ENCODE measurements around the gene MRPL38. TPM values are rescaled to one million over a fixed set of nuclear protein-coding genes. Genes with fewer than 3 reads are reported as not detected.
A peak's percentile ranks its signal among the peaks of the same experiment; 100 is the strongest.

Gene MRPL38
- total RNA-seq, 1 donor = 36.6 TPM

GRCh38 chr17:75875182-75875939 is 29.3 kb downstream of the MRPL38 start:
- peak; percentile 57 for DNase-seq (ENCODE audit: insufficient read length, low spot score, missing footprints)
- H2AFZ ChIP-seq (ENCODE audit: low read length) = peak overlapping the region; percentile 12
- H3K36me3 ChIP-seq (ENCODE audit: insufficient read depth, low read length) = no peaks in the 10 kb centered on the region
- peaks cover 6% of the 10 kb centered on the region for H3K27me3 ChIP-seq (ENCODE audit: insufficient read depth, low read length)
- no peak overlapping the region for H3K4me3 ChIP-seq (ENCODE audit: insufficient read depth, low read length)
- no peaks in the 10 kb centered on the region for H3K79me2 ChIP-seq (ENCODE audit: insufficient read depth, low read length)
- H3K4me2 ChIP-seq (ENCODE audit: insufficient read depth, low read length) = peak overlapping the region; percentile 18
- peaks cover 3% of the 10 kb centered on the region for H4K20me1 ChIP-seq (ENCODE audit: insufficient read depth, low read length)
- no peak for TF ChIP-seq CTCF (IDR thresholded peaks at IDR 0.05; ENCODE audit: extremely low read depth, low read depth, low read length)
- H3K27ac ChIP-seq (ENCODE audit: low read depth, low read length) = no peak overlapping the region
- H3K4me1 ChIP-seq (ENCODE audit: insufficient read depth, low read length) = peaks cover 32% of the 10 kb centered on the region
- no peaks in the 10 kb centered on the region for H3K9me3 ChIP-seq (ENCODE audit: low read depth, low read length)

GRCh38 chr17:75874323-75875181 is 30.1 kb downstream of the MRPL38 start:
- Histone ChIP-seq H3K27me3 (ENCODE audit: insufficient read depth, low read length) (peaks cover 6% of the 10 kb centered on the region), H3K79me2 (ENCODE audit: insufficient read depth, low read length) (no peaks in the 10 kb centered on the region), H4K20me1 (ENCODE audit: insufficient read depth, low read length) (peaks cover 3% of the 10 kb centered on the region), H3K4me2 (ENCODE audit: insufficient read depth, low read length) (no peak overlapping the region), H3K4me1 (ENCODE audit: insufficient read depth, low read length) (peaks cover 34% of the 10 kb centered on the region), H2AFZ (ENCODE audit: low read length) (no peak overlapping the region), H3K36me3 (ENCODE audit: insufficient read depth, low read length) (no peaks in the 10 kb centered on the region), H3K27ac (ENCODE audit: low read depth, low read length) (no peak overlapping the region), H3K9me3 (ENCODE audit: low read depth, low read length) (no peaks in the 10 kb centered on the region), H3K4me3 (ENCODE audit: insufficient read depth, low read length) (no peak overlapping the region)
- no peak for TF ChIP-seq CTCF (IDR thresholded peaks at IDR 0.05; ENCODE audit: extremely low read depth, low read depth, low read length)
- peak; percentile 27 for DNase-seq (ENCODE audit: insufficient read length, low spot score, missing footprints)

GRCh38 chr17:75873587-75874322 is 30.9 kb downstream of the MRPL38 start:
- no peaks in the 10 kb centered on the region for H3K79me2 ChIP-seq (ENCODE audit: insufficient read depth, low read length)
- no peaks in the 10 kb centered on the region for H3K36me3 ChIP-seq (ENCODE audit: insufficient read depth, low read length)
- no peak overlapping the region for H3K4me2 ChIP-seq (ENCODE audit: insufficient read depth, low read length)
- H3K27me3 ChIP-seq (ENCODE audit: insufficient read depth, low read length) = peaks cover under 1% of the 10 kb centered on the region
- H2AFZ ChIP-seq (ENCODE audit: low read length) = no peak overlapping the region
- H3K9me3 ChIP-seq (ENCODE audit: low read depth, low read length) = no peaks in the 10 kb centered on the region
- peaks cover 3% of the 10 kb centered on the region for H4K20me1 ChIP-seq (ENCODE audit: insufficient read depth, low read length)
- peak; percentile 32 for DNase-seq (ENCODE audit: insufficient read length, low spot score, missing footprints)
- no peak overlapping the region for H3K4me3 ChIP-seq (ENCODE audit: insufficient read depth, low read length)
- H3K4me1 ChIP-seq (ENCODE audit: insufficient read depth, low read length) = peaks cover 40% of the 10 kb centered on the region
- TF ChIP-seq CTCF (IDR thresholded peaks at IDR 0.05; ENCODE audit: extremely low read depth, low read depth, low read length) = no peak
- no peak overlapping the region for H3K27ac ChIP-seq (ENCODE audit: low read depth, low read length)

Data from osteoblast (primary cell).